Right lobe of liver (tissue), 4 donors: ENCODE results near the gene DSN1.

Experiments used
- POLR2A ChIP-seq: fragments of 450-650 bp; IDR thresholded peaks from one replicate; pipeline ENCODE4 v1.6.1; 2017; ENCODE audit warnings: antibody characterized with exemption, mild to moderate bottlenecking
- TF ChIP-seq, protein P1 (sequence below), 4 donors: fragments of 200-600 bp in 3 of 4; fragments of 450-650 bp in 1 of 4; IDR thresholded peaks; one replicate each; pipeline versions ENCODE4 v1.5.1 to v1.8.0; 2016 to 2022; ENCODE audit warnings: antibody characterized with exemption in 4 of 4, mild to moderate bottlenecking in 2 of 4
- donor health status: DM: no; HTN: no; CAD: no.
- donor health status: DM: no; HTN: no; CAD: no.
- donor health status: DM: no; HTN: yes; CAD: no.

DNA sequence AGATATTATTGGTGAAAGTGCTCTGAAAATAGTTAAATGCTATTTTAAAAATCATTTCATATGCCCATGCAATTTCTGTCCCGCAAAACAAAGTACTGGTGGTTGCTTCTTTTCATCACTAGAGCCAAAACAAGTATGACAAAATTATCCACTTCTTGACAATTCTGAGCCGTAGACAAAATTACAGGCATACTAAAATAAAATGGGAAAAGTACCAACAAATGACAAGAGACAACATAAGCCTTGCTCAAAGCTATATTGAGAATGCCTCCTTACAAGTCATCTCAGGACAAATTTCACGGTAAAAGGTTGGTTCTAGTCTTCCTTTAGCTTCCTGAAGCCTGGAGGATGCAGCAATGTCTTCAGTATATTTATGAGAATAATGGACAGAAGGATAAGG is 56.5 kb downstream of the DSN1 start:
- TF ChIP-seq, protein P1, sequence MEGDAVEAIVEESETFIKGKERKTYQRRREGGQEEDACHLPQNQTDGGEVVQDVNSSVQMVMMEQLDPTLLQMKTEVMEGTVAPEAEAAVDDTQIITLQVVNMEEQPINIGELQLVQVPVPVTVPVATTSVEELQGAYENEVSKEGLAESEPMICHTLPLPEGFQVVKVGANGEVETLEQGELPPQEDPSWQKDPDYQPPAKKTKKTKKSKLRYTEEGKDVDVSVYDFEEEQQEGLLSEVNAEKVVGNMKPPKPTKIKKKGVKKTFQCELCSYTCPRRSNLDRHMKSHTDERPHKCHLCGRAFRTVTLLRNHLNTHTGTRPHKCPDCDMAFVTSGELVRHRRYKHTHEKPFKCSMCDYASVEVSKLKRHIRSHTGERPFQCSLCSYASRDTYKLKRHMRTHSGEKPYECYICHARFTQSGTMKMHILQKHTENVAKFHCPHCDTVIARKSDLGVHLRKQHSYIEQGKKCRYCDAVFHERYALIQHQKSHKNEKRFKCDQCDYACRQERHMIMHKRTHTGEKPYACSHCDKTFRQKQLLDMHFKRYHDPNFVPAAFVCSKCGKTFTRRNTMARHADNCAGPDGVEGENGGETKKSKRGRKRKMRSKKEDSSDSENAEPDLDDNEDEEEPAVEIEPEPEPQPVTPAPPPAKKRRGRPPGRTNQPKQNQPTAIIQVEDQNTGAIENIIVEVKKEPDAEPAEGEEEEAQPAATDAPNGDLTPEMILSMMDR (IDR thresholded peaks at IDR 0.05), result no peak
- TF ChIP-seq POLR2A, result no peak
